ENCODE results near the gene IBTK.

The IBTK gene

GRCh38 chr6:82220167-82220566, 27.4 kb downstream of the IBTK start:
- H3K4me3 ChIP-seq (ENCODE audit: low read depth, low read length): no peak overlapping the region
- no peak for DNase-seq (ENCODE audit: low read depth)
- no peak for TF ChIP-seq CTCF (IDR thresholded peaks at IDR 0.05; ENCODE audit: low read depth, low read length, missing control alignments)

- no peak for TF ChIP-seq CTCF (IDR thresholded peaks at IDR 0.05; ENCODE audit: low read depth, low read length, missing control alignments)
- H3K4me3 ChIP-seq (ENCODE audit: low read depth, low read length): no peak overlapping the region
- no peak for DNase-seq (ENCODE audit: low read depth)
These were observed 30.4 kb downstream of the IBTK start for GRCh38 chr6:82217018-82217586.

DNA sequence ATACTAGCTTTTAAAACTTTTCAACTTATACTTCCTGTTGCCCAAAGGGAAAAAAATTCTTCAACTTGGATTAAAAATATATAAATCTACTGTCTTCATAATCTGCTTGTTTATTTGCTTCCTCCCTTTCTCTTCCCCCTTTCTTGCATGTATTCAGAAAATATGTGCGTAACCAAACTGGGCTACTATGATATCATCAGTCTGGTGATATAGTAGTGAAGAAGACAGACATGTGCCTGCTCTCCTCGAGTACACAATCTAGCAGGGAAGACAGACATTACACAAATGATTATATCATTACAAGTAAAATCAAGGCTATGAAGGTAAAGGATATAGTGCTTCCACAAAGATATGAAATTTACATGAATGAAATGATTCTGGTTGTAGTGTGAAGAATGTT, 31.0 kb downstream of the IBTK start:
- no peak for DNase-seq (ENCODE audit: low read depth)
- no peak overlapping the region for H3K4me3 ChIP-seq (ENCODE audit: low read depth, low read length)
- TF ChIP-seq CTCF (IDR thresholded peaks at IDR 0.05; ENCODE audit: low read depth, low read length, missing control alignments): no peak

DNA sequence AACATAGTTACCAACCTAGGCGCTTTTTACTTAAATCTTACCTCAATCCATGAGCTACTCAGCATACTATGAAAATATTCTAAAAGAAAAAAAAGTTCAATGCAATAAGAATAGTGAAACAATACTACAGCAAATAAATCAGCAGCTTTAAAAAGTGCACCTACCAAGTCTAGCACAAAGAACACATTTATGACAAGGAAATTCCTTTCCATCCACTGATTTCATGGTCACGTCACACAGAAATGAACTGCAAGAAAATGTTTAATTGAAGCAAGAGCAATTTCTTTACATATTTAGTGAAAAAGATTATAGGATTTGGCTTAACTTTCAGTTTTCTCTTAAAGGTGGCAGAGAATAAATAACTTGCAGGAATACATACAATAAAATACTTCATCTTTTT, 36.2 kb downstream of the IBTK start:
- TF ChIP-seq CTCF (IDR thresholded peaks at IDR 0.05; ENCODE audit: low read depth, low read length, missing control alignments): no peak
- H3K4me3 ChIP-seq (ENCODE audit: low read depth, low read length): no peak overlapping the region
- no peak for DNase-seq (ENCODE audit: low read depth)

GRCh38 chr6:82208913-82209312, 38.6 kb downstream of the IBTK start:
- no peak for TF ChIP-seq CTCF (IDR thresholded peaks at IDR 0.05; ENCODE audit: low read depth, low read length, missing control alignments)
- H3K4me3 ChIP-seq (ENCODE audit: low read depth, low read length): no peak overlapping the region
- no peak for DNase-seq (ENCODE audit: low read depth)

- no peak for DNase-seq (ENCODE audit: low read depth)
- no peak for TF ChIP-seq CTCF (IDR thresholded peaks at IDR 0.05; ENCODE audit: low read depth, low read length, missing control alignments)
These were observed 41.6 kb downstream of the IBTK start for GRCh38 chr6:82205930-82206392.

DNA sequence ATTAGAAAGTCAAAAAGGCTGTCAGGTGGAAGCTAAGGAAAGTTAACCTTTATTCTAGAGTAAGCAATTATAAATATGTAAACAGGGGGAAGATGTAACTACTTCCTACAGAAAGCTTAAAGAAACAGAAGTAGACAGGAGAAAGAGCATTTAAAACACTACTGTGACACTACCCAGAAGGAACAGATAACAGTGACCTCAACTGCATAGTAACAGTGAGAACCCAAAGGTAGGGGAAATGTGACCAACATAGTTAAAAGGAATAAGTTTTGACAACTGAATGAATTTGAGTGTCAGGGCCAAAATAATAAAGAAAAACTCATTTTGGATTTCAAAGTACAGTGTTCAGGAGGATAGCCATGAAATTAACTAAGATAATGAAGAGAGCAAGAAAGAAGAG, 43.5 kb downstream of the IBTK start:
- H3K4me3 ChIP-seq (ENCODE audit: low read depth, low read length): no peak overlapping the region
- no peak for TF ChIP-seq CTCF (IDR thresholded peaks at IDR 0.05; ENCODE audit: low read depth, low read length, missing control alignments)
- no peak for DNase-seq (ENCODE audit: low read depth)

More at GRCh38 chr6:82205930-82206392, 41.6 kb downstream of the IBTK start:
- H3K4me3 ChIP-seq (ENCODE audit: low read depth, low read length): no peak overlapping the region
